Uterus (tissue), 4 donors: ENCODE data around the gene TXNL4A. TPM values are rescaled to one million over a fixed set of nuclear protein-coding genes. Genes with fewer than 3 reads are reported as not detected.

ENCODE experiments used
- DNase-seq, 2 donors: peaks; one replicate each; pipeline ENCODE4 v3.0.0-alpha.2; 2019 to 2020
- H3K27ac ChIP-seq, 2 donors: fragments of 200-600 bp; sonication (generic); 1 replicate in 1 of 2; 2 replicates in 1 of 2; pipeline ENCODE4 v1.5.1; 2016 to 2018
- H3K27me3 ChIP-seq, 2 donors: fragments of 200-600 bp; sonication (generic); one replicate each; pipeline ENCODE4 v1.5.1; 2018 to 2019; ENCODE audit warnings: control low read depth in 1 of 2
- H3K36me3 ChIP-seq, 2 donors: fragments of 200-600 bp; sonication (generic); one replicate each; pipeline ENCODE4 v1.5.1; 2019; ENCODE audit warnings: control low read depth in 1 of 2
- H3K4me1 ChIP-seq, 2 donors: fragments of 200-600 bp; sonication (generic); one replicate each; pipeline ENCODE4 v1.5.1; 2018 to 2019; ENCODE audit warnings: control low read depth in 1 of 2
- H3K4me3 ChIP-seq, 2 donors: fragments of 200-600 bp; sonication (generic); 1 replicate in 1 of 2; 2 replicates in 1 of 2; pipeline ENCODE4 v1.5.1; 2018 to 2019; ENCODE audit warnings: mild to moderate bottlenecking in 1 of 2
- H3K9me3 ChIP-seq, 2 donors: fragments of 200-600 bp; sonication (generic); one replicate each; pipeline ENCODE4 v1.5.1; 2019; ENCODE audit warnings: control low read depth in 1 of 2
- POLR2A ChIP-seq, 2 donors: fragments of 450-650 bp; IDR thresholded peaks; one replicate each; pipeline ENCODE4 v1.6.1; 2016; ENCODE audit warnings: antibody characterized with exemption in 2 of 2, mild to moderate bottlenecking in 1 of 2, moderate library complexity in 1 of 2
- intact Hi-C: fragments of 100-400 bp; cut with DNase I; formaldehyde crosslinking; loops from one replicate; pipeline ENCODE4 v1.15.1; 2023; ENCODE audit warnings: low total_unique reads
- total RNA-seq, 4 donors: library from RNA; depleted of rRNA in 3 of 4; stranded (reverse); fragments of >200 nt in 3 of 4; gene quantifications; one replicate each; pipeline versions ENCODE4 v1.1.0 to v1.2.4, GENCODE V29; 2014 to 2023
- TF ChIP-seq, protein P1 (sequence below), 4 experiments: fragments of 200-600 bp in 2 of 4; fragments of 450-650 bp in 2 of 4; sonication (generic) in 2 of 4; IDR thresholded peaks; one replicate each; pipeline ENCODE4 v1.5.1; 2016 to 2019; ENCODE audit warnings: antibody characterized with exemption in 4 of 4, mild to moderate bottlenecking in 2 of 4, moderate library complexity in 1 of 4
- donor health status: DM: yes; HTN: yes; CAD: no.

TXNL4A gene
- total RNA-seq, 4 donors from 2014 or later = 7.4 to 80.7 (median 34.4) TPM

DNA sequence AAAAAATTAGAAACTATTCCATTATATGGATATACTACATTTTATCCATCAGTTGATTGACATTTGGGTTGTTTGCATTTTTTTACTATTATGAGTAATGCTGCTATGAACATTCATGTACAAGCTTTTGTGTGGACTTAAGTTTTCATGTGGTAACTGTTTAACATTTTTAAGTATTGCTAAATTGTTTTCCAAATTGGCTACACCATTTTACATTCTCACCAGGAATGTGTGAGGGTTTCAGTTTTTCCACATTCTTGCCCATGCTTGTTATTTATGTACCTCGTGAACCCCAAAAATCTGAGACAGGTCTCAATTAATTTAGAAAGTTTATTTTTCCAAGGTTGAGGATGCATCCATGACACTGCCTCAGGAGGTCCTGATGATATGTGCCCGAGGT, 3.1 kb upstream of the TXNL4A start:
- no peak for TF ChIP-seq POLR2A (IDR thresholded peaks at IDR 0.05)
- TF ChIP-seq, protein P1, sequence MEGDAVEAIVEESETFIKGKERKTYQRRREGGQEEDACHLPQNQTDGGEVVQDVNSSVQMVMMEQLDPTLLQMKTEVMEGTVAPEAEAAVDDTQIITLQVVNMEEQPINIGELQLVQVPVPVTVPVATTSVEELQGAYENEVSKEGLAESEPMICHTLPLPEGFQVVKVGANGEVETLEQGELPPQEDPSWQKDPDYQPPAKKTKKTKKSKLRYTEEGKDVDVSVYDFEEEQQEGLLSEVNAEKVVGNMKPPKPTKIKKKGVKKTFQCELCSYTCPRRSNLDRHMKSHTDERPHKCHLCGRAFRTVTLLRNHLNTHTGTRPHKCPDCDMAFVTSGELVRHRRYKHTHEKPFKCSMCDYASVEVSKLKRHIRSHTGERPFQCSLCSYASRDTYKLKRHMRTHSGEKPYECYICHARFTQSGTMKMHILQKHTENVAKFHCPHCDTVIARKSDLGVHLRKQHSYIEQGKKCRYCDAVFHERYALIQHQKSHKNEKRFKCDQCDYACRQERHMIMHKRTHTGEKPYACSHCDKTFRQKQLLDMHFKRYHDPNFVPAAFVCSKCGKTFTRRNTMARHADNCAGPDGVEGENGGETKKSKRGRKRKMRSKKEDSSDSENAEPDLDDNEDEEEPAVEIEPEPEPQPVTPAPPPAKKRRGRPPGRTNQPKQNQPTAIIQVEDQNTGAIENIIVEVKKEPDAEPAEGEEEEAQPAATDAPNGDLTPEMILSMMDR (IDR thresholded peaks at IDR 0.05) = no peak
- Histone ChIP-seq H3K4me1 (no peaks in the 10 kb centered on the region), H3K36me3 (no peaks in the 10 kb centered on the region), H3K4me3 (no peak overlapping the region), H3K27ac (no peak overlapping the region), H3K9me3 (no peaks in the 10 kb centered on the region), H3K27me3 (no peaks in the 10 kb centered on the region)
- intact Hi-C loops = no loop called here
- DNase-seq = no peak

DNA sequence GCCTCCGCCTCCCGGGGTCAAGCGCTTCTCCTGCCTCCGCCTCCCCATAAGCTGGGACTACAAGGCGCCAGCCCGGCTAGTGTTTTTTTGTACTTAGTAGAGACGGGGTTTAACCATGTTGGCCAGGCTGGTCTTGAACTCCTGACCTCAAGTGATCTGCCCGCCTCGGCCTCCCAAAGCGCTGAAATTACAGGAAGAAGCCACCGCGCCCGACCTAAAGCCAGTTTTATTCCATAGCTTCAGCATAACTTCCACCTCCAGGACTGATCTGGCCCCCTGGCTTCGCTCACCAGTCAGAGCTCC, 783 bp upstream of the TXNL4A start:
- no peaks in the 10 kb centered on the region for H3K4me1 ChIP-seq
- no peaks in the 10 kb centered on the region for H3K9me3 ChIP-seq
- peak overlapping the region; percentile 76 to 97 for H3K4me3 ChIP-seq
- DNase-seq = no peak
- no peaks in the 10 kb centered on the region for H3K27me3 ChIP-seq
- H3K27ac ChIP-seq = peak overlapping the region; percentile 84 to 94
- no peaks in the 10 kb centered on the region for H3K36me3 ChIP-seq
- TF ChIP-seq, protein P1 (IDR thresholded peaks at IDR 0.05) = no peak
- no peak for TF ChIP-seq POLR2A (IDR thresholded peaks at IDR 0.05)
- intact Hi-C loops = no loop called here

DNA sequence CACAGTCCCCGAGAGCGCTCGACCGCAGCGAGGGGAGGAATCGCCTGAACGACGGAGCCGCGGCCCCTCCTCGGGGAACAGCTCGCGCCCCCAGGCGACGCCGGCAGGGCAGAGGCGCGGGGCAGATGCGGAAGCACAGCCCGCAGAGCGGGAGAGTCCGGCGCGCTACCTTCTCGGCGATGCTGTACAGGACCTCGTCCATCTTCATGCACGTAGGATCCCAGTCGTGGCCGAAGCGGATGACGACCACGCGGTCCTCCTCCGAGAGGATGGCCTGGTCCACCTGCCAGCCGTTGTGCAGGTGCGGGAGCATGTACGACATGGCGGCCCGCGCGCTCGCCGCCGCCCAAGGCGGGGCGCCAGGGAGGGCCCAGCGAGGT, 302 bp downstream of the TXNL4A start:
- intact Hi-C loops = no loop called here
- no peaks in the 10 kb centered on the region for H3K27me3 ChIP-seq
- peak overlapping the region; percentile 84 to 94 for H3K27ac ChIP-seq
- H3K4me1 ChIP-seq = no peaks in the 10 kb centered on the region
- peak in 1 of 2 donors; percentile 35 for DNase-seq
- no peaks in the 10 kb centered on the region for H3K9me3 ChIP-seq
- H3K36me3 ChIP-seq = no peaks in the 10 kb centered on the region
- H3K4me3 ChIP-seq = peak overlapping the region; percentile 76 to 97
- TF ChIP-seq, protein P1 (IDR thresholded peaks at IDR 0.05) = peak in 2 of 4 experiments; percentile 12 to 24
- TF ChIP-seq POLR2A (IDR thresholded peaks at IDR 0.05) = no peak

DNA sequence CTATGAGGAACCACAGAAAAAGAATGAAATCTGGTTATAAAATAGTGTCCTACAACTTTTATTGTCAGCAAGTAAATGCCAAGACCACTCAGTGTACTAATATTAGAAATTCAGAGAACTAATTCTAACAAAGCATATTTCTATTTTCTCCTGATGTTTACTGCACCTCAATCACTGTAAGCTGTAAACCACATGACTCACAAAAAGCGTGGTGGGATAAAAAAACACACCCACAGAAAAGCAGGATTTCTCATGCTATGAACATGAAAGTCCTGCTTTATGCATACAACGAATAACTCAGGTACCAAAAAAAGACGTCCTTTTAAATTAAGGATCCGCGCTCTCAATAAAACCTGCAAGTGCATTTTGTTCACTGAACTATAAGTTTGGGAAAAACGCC, 797 bp downstream of the TXNL4A start:
- Histone ChIP-seq H3K4me1 (no peaks in the 10 kb centered on the region), H3K27me3 (no peaks in the 10 kb centered on the region), H3K36me3 (no peaks in the 10 kb centered on the region), H3K27ac (peak overlapping the region; percentile 84 to 94), H3K4me3 (peak overlapping the region; percentile 76 to 97), H3K9me3 (no peaks in the 10 kb centered on the region)
- no peak for TF ChIP-seq POLR2A (IDR thresholded peaks at IDR 0.05)
- TF ChIP-seq, protein P1 (IDR thresholded peaks at IDR 0.05) = no peak
- no peak for DNase-seq
- intact Hi-C loops = no loop called here

DNA sequence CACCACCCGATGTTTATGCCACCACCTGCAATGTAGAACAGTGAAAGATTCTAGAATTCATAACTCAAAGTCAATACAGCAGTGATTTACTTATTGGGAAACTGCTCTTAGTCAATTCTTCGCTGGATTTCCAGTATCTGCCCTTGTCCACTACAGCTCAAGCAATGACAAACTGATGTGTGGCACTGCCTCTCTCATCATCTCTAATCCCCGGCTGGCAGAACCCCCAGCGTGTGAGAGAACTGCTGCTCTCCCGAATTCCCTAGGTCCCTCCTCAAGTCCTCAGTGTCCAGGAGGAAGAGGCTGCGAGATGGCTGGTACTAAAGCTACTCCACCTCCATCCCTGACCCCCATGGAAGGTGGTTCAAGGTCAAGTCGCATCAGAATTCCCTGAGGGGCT, 1.6 kb downstream of the TXNL4A start:
- no peaks in the 10 kb centered on the region for H3K4me1 ChIP-seq
- no peak overlapping the region for H3K27ac ChIP-seq
- no peaks in the 10 kb centered on the region for H3K27me3 ChIP-seq
- H3K4me3 ChIP-seq = no peak overlapping the region
- intact Hi-C loops = no loop called here
- no peaks in the 10 kb centered on the region for H3K36me3 ChIP-seq
- no peak for DNase-seq
- no peaks in the 10 kb centered on the region for H3K9me3 ChIP-seq
- TF ChIP-seq, protein P1 (IDR thresholded peaks at IDR 0.05) = no peak
- no peak for TF ChIP-seq POLR2A (IDR thresholded peaks at IDR 0.05)
